Temporal lobe (tissue), 2 donors: ENCODE measurements around the gene MTA2. TPM values are rescaled to one million over a fixed set of nuclear protein-coding genes. Genes with fewer than 3 reads are reported as not detected.

Source experiments
- small RNA-seq: library from RNA; depleted of rRNA; stranded (forward); fragments of <200 nt; gene quantifications from one replicate; pipeline ENCODE3, GENCODE V24; 2014; ENCODE audit warnings: low replicate concordance
- total RNA-seq: library from RNA; depleted of rRNA; stranded (reverse); fragments of >200 nt; gene quantifications from one replicate; pipeline ENCODE4 v1.2.3, GENCODE V29; 2014

Gene MTA2
- total RNA-seq, 1 donor from 2014 or later, result 83.6 TPM

Small RNAs within 50 kb of the gene (small RNA-seq; reads per million reads assigned to genes)
- gene AP001458.1 (not detected), gene EEF1G (not detected), gene MIR6747 (0.16 reads per million)

Other genes with a start within 250 kb of the MTA2 start
- not detected for gene SCGB1A1, start 182.8 kb downstream of the MTA2 start, total RNA-seq
- 32.9 TPM for gene AHNAK, start 55.1 kb downstream of the MTA2 start, total RNA-seq
- gene EEF1G, start 28.0 kb downstream of the MTA2 start, total RNA-seq, result 1,313 TPM
- gene TUT1, start 10.3 kb downstream of the MTA2 start, total RNA-seq, result 6.1 TPM
- gene EML3, start 10.9 kb upstream of the MTA2 start, total RNA-seq, result 4.2 TPM
- gene ROM1, start 11.4 kb upstream of the MTA2 start, total RNA-seq, result 1.7 TPM
- gene B3GAT3, start 20.1 kb upstream of the MTA2 start, total RNA-seq, result 15.7 TPM
- gene GANAB, start 44.7 kb upstream of the MTA2 start, total RNA-seq, result 69.3 TPM
- gene INTS5, start 51.4 kb upstream of the MTA2 start, total RNA-seq, result 13.0 TPM
- 17.2 TPM for gene C11orf98, start 63.3 kb upstream of the MTA2 start, total RNA-seq
- gene CSKMT, start 63.4 kb upstream of the MTA2 start, total RNA-seq, result 3.9 TPM
- gene UQCC3, start 69.8 kb upstream of the MTA2 start, total RNA-seq, result 3.7 TPM
- gene LBHD1, start 70.4 kb upstream of the MTA2 start, total RNA-seq, result 2.5 TPM
- gene UBXN1, start 77.2 kb upstream of the MTA2 start, total RNA-seq, result 77.0 TPM
- gene LRRN4CL, start 87.7 kb upstream of the MTA2 start, total RNA-seq, result 0.25 TPM
- gene BSCL2, start 105.6 kb upstream of the MTA2 start, total RNA-seq, result 101 TPM
- gene GNG3, start 105.8 kb upstream of the MTA2 start, total RNA-seq, result 20.9 TPM
- gene HNRNPUL2, start 125.6 kb upstream of the MTA2 start, total RNA-seq, result 27.5 TPM
- 15.0 TPM for gene TTC9C, start 126.6 kb upstream of the MTA2 start, total RNA-seq
- 7.9 TPM for gene ZBTB3, start 152.3 kb upstream of the MTA2 start, total RNA-seq
- 49.2 TPM for gene POLR2G, start 159.7 kb upstream of the MTA2 start, total RNA-seq
- 11.6 TPM for gene TAF6L, start 169.5 kb upstream of the MTA2 start, total RNA-seq
- 8.4 TPM for gene TMEM179B, start 185.5 kb upstream of the MTA2 start, total RNA-seq
- 7.9 TPM for gene TMEM223, start 190.1 kb upstream of the MTA2 start, total RNA-seq
- gene NXF1, start 203.6 kb upstream of the MTA2 start, total RNA-seq, result 17.5 TPM
- 27.3 TPM for gene STX5, start 230.2 kb upstream of the MTA2 start, total RNA-seq
- gene TEX54, start 231.0 kb upstream of the MTA2 start, total RNA-seq, result not detected
- 28.8 TPM for gene WDR74, start 237.7 kb upstream of the MTA2 start, total RNA-seq